ENCODE data around the gene GPRC5C. TPM values are rescaled to one million over a fixed set of nuclear protein-coding genes. Genes with fewer than 3 reads are reported as not detected.

The GPRC5C gene
- polyA plus RNA-seq, 1 donor from 2014 or later, result 12.8 TPM

- H3K27me3 ChIP-seq (ENCODE audit: insufficient read depth, low read depth, low read length), result peaks cover 5% of the 10 kb centered on the region
- no peaks in the 10 kb centered on the region for H3K79me2 ChIP-seq (replicated peaks; ENCODE audit: insufficient read depth, low read length)
- no peak overlapping the region for H3K27ac ChIP-seq (ENCODE audit: low read length)
- H3K4me2 ChIP-seq (ENCODE audit: low read length), result no peak overlapping the region
- no peaks in the 10 kb centered on the region for H3K9me2 ChIP-seq (ENCODE audit: insufficient read depth, low read length)
- no peak overlapping the region for H2AFZ ChIP-seq (ENCODE audit: low read depth, low read length)
- TF ChIP-seq REST (IDR thresholded peaks at IDR 0.05; ENCODE audit: borderline replicate concordance) (no peak), POLR2AphosphoS5 (IDR thresholded peaks at IDR 0.05) (no peak), CTCF (IDR thresholded peaks at IDR 0.05; ENCODE audit: poor library complexity, severe bottlenecking) (no peak)
- H4K20me1 ChIP-seq (ENCODE audit: insufficient read depth), result no peaks in the 10 kb centered on the region
- H3K9me3 ChIP-seq (ENCODE audit: low read length), result no peaks in the 10 kb centered on the region
- H3K4me3 ChIP-seq (ENCODE audit: low read length), result no peak overlapping the region
- H3F3A ChIP-seq (ENCODE audit: insufficient read depth, low read length, poor library complexity, severe bottlenecking), result no peaks in the 10 kb centered on the region
- no peaks in the 10 kb centered on the region for H3K36me3 ChIP-seq (ENCODE audit: insufficient read depth, low read length)
- no peak overlapping the region for H3K9ac ChIP-seq (ENCODE audit: low read length)
Measured at GRCh38 chr17:74460241-74460640, 28.4 kb downstream of the GPRC5C start.

- no peak for TF ChIP-seq TAF1 (IDR thresholded peaks at IDR 0.05; ENCODE audit: low read depth)
- TF ChIP-seq SMC3 (conservative IDR thresholded peaks at IDR 0.05; ENCODE audit: poor library complexity), result no peak
- TF ChIP-seq CTCF (IDR thresholded peaks at IDR 0.05; ENCODE audit: poor library complexity, severe bottlenecking), result no peak
- no peak for TF ChIP-seq EZH2 (IDR thresholded peaks at IDR 0.05; ENCODE audit: borderline replicate concordance, insufficient read depth, low read length, poor library complexity, severe bottlenecking)
- no peak for TF ChIP-seq MXI1 (conservative IDR thresholded peaks at IDR 0.05; ENCODE audit: poor library complexity, severe bottlenecking)
- TF ChIP-seq POLR2AphosphoS5 (IDR thresholded peaks at IDR 0.05), result no peak
- no peak for TF ChIP-seq REST (IDR thresholded peaks at IDR 0.05; ENCODE audit: borderline replicate concordance)
- no peak for TF ChIP-seq EP300 (conservative IDR thresholded peaks at IDR 0.05; ENCODE audit: poor library complexity, severe bottlenecking)
- TF ChIP-seq RAD21 (conservative IDR thresholded peaks at IDR 0.05), result no peak
- no peak overlapping the region for H3K9ac ChIP-seq (ENCODE audit: low read length)
- H3K9me2 ChIP-seq (ENCODE audit: insufficient read depth, low read length), result no peaks in the 10 kb centered on the region
- no peaks in the 10 kb centered on the region for H4K20me1 ChIP-seq (ENCODE audit: insufficient read depth)
- H3K27ac ChIP-seq (ENCODE audit: low read length), result no peak overlapping the region
- H2AFZ ChIP-seq (ENCODE audit: low read depth, low read length), result no peak overlapping the region
- no peaks in the 10 kb centered on the region for H3K36me3 ChIP-seq (ENCODE audit: insufficient read depth, low read length)
- H3K4me3 ChIP-seq (ENCODE audit: low read length), result no peak overlapping the region
- no peak overlapping the region for H3K4me2 ChIP-seq (ENCODE audit: low read length)
- no peaks in the 10 kb centered on the region for H3F3A ChIP-seq (ENCODE audit: insufficient read depth, low read length, poor library complexity, severe bottlenecking)
- H3K79me2 ChIP-seq (replicated peaks; ENCODE audit: insufficient read depth, low read length), result no peaks in the 10 kb centered on the region
- H3K9me3 ChIP-seq (ENCODE audit: low read length), result no peaks in the 10 kb centered on the region
- peaks cover 11% of the 10 kb centered on the region for H3K27me3 ChIP-seq (ENCODE audit: insufficient read depth, low read depth, low read length)
Measured at GRCh38 chr17:74460996-74461395, 29.1 kb downstream of the GPRC5C start.

All from neural cell (in vitro differentiated cells).